SU-DHL-6 (cell line): ENCODE results near the gene SETSIP.

Experiments used
- H2AFZ ChIP-seq: fragments of 200-600 bp; sonication (generic); 2 replicates; pipeline ENCODE4 v1.6.1; 2014; ENCODE audit warnings: low read depth, mild to moderate bottlenecking, moderate library complexity, mixed read lengths, antibody characterized with exemption, low read length; ENCODE audit not compliant: severe bottlenecking
- H3F3A ChIP-seq: fragments of 200-600 bp; shearing (Covaris generic); 2 replicates; pipeline ENCODE4 v1.6.0; 2016; ENCODE audit warnings: antibody characterized with exemption, mild to moderate bottlenecking; ENCODE audit not compliant: insufficient read depth
- H3K27ac ChIP-seq: fragments of 200-600 bp; sonication (generic); 2 replicates; pipeline ENCODE4 v1.5.1; 2016; ENCODE audit warnings: low read depth, mild to moderate bottlenecking, low read length, moderate library complexity, mixed read lengths
- H3K27me3 ChIP-seq: fragments of 200-600 bp; sonication (generic), shearing (Covaris generic); 2 replicates; pipeline ENCODE4 v1.6.0; 2014; ENCODE audit warnings: mild to moderate bottlenecking, low read length
- H3K36me3 ChIP-seq: fragments of 200-600 bp; sonication (generic); 2 replicates; pipeline ENCODE4 v1.6.1; 2014; ENCODE audit warnings: mild to moderate bottlenecking, low read length, mixed read lengths
- H3K4me2 ChIP-seq: fragments of 300-600, 200-600 bp; shearing (Covaris generic), sonication (generic); 2 replicates; pipeline ENCODE4 v1.6.0; 2014; ENCODE audit warnings: low read length, low read depth, mild to moderate bottlenecking; ENCODE audit not compliant: poor library complexity, severe bottlenecking
- H3K4me3 ChIP-seq: fragments of 200-600 bp; sonication (generic); 2 replicates; pipeline ENCODE4 v1.5.1; 2014; ENCODE audit warnings: antibody characterized with exemption, low read length, mild to moderate bottlenecking, mixed read lengths; ENCODE audit not compliant: insufficient read depth, poor library complexity, severe bottlenecking
- H3K79me2 ChIP-seq: fragments of 200-600 bp; sonication (generic); 2 replicates; pipeline ENCODE4 v1.6.1; 2014; ENCODE audit warnings: mild to moderate bottlenecking, low read length, moderate library complexity; ENCODE audit not compliant: insufficient read depth
- H3K9ac ChIP-seq: fragments of 200-600 bp; sonication (generic); 2 replicates; pipeline ENCODE4 v1.7.0; 2014; ENCODE audit warnings: mild to moderate bottlenecking, low read length
- H3K9me2 ChIP-seq: fragments of 200-600 bp; sonication (generic); replicated peaks from 2 replicates; pipeline ENCODE4 v1.6.1; 2014; ENCODE audit warnings: low read length; ENCODE audit not compliant: insufficient read depth
- H3K9me3 ChIP-seq: fragments of 200-600 bp; sonication (generic); 2 replicates; pipeline ENCODE4 v1.6.1; 2014; ENCODE audit warnings: low read length, mixed read lengths; ENCODE audit not compliant: insufficient read depth
- H4K20me1 ChIP-seq: fragments of 200-600 bp; sonication (generic); 2 replicates; pipeline ENCODE4 v1.6.1; 2014; ENCODE audit warnings: low read depth, mild to moderate bottlenecking, antibody characterized with exemption, low read length, moderate library complexity, mixed read lengths
- EZH2phosphoT487 ChIP-seq: fragments of 200-600 bp; sonication (generic), shearing (Covaris generic); conservative IDR thresholded peaks from 2 replicates; pipeline ENCODE4 v1.6.1; 2018; ENCODE audit warnings: mild to moderate bottlenecking, antibody characterized with exemption, low read length, moderate library complexity, mixed read lengths
- TF ChIP-seq, protein P1 (sequence below): fragments of 200-600 bp; sonication (generic); IDR thresholded peaks from one replicate; pipeline ENCODE4 v1.5.1; 2017; ENCODE audit warnings: antibody characterized with exemption, mild to moderate bottlenecking, low read length, moderate library complexity; ENCODE audit not compliant: insufficient read depth, poor library complexity, severe bottlenecking

The SETSIP gene

GRCh38 chr1:92117526-92117925 lies 42.3 kb upstream of the SETSIP start:
- Histone ChIP-seq H3F3A (no peaks in the 10 kb centered on the region), H3K27me3 (no peaks in the 10 kb centered on the region), H4K20me1 (no peaks in the 10 kb centered on the region), H3K4me2 (no peak overlapping the region), H3K4me3 (no peak overlapping the region), H3K9me2 (no peaks in the 10 kb centered on the region), H3K79me2 (no peaks in the 10 kb centered on the region), H3K27ac (no peak overlapping the region), H3K9me3 (no peaks in the 10 kb centered on the region), H2AFZ (no peak overlapping the region), H3K36me3 (no peaks in the 10 kb centered on the region), H3K9ac (no peak overlapping the region)
- no peak for TF ChIP-seq EZH2phosphoT487
- TF ChIP-seq, protein P1, sequence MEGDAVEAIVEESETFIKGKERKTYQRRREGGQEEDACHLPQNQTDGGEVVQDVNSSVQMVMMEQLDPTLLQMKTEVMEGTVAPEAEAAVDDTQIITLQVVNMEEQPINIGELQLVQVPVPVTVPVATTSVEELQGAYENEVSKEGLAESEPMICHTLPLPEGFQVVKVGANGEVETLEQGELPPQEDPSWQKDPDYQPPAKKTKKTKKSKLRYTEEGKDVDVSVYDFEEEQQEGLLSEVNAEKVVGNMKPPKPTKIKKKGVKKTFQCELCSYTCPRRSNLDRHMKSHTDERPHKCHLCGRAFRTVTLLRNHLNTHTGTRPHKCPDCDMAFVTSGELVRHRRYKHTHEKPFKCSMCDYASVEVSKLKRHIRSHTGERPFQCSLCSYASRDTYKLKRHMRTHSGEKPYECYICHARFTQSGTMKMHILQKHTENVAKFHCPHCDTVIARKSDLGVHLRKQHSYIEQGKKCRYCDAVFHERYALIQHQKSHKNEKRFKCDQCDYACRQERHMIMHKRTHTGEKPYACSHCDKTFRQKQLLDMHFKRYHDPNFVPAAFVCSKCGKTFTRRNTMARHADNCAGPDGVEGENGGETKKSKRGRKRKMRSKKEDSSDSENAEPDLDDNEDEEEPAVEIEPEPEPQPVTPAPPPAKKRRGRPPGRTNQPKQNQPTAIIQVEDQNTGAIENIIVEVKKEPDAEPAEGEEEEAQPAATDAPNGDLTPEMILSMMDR, result no peak

DNA sequence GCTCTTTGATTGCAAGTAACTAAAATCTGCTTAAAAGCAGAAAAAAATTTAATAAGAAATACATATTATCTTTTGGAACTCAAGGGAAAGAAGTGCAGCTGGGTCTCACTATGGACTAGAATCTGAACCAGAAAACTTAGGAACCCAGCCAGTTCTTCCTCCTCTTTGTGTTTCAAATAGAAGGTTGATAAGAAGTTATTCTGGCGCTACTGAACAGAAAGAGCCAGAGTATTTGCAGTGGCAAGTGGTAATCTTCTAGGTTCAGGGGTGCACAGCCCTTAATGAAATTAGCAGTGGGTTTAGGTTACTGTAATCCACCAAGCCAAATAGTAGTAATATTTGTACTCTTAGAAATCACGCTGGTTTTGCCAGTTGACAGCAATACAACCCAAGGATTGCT lies 33.4 kb upstream of the SETSIP start:
- Histone ChIP-seq H3K79me2 (no peaks in the 10 kb centered on the region), H4K20me1 (no peaks in the 10 kb centered on the region), H3K36me3 (no peaks in the 10 kb centered on the region), H2AFZ (no peak overlapping the region), H3K4me2 (no peak overlapping the region), H3K4me3 (no peak overlapping the region), H3K27me3 (no peaks in the 10 kb centered on the region), H3K27ac (no peak overlapping the region), H3K9me2 (no peaks in the 10 kb centered on the region), H3K9me3 (no peaks in the 10 kb centered on the region), H3K9ac (no peak overlapping the region), H3F3A (no peaks in the 10 kb centered on the region)
- TF ChIP-seq, protein P1, result no peak
- no peak for TF ChIP-seq EZH2phosphoT487

DNA sequence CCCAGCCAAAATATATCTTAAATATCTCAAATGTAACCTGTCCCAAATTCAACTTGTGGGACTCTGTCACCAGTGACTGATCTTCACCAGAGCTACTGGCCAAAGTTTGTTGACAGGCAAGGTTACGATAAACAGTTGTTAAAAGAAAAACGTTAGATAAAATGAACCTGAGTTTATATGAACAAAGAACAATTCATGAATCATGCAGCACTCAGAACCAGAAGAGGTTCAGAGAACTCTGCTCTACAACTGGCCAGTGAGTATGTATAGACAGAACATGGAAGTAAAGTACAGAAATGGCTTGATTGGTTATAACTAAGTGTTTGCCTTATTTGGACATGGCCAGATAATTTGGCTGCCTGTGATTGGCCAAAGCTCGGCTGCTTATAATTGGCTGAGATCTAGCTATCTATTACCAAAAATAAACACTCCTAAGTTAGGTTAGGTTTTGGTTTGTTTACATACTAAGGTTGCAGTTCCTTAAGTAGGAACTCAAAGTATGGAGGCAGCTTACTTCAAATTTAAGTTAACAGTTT lies 30.4 kb upstream of the SETSIP start:
- H3K4me2 ChIP-seq, result no peak overlapping the region
- no peaks in the 10 kb centered on the region for H3K36me3 ChIP-seq
- no peaks in the 10 kb centered on the region for H4K20me1 ChIP-seq
- TF ChIP-seq, protein P1, result no peak
- no peak for TF ChIP-seq EZH2phosphoT487
- H3K9me3 ChIP-seq, result no peaks in the 10 kb centered on the region
- H3K4me3 ChIP-seq, result no peak overlapping the region
- H3K27me3 ChIP-seq, result no peaks in the 10 kb centered on the region
- no peaks in the 10 kb centered on the region for H3F3A ChIP-seq
- no peak overlapping the region for H3K27ac ChIP-seq
- no peak overlapping the region for H3K9ac ChIP-seq
- no peak overlapping the region for H2AFZ ChIP-seq
- no peaks in the 10 kb centered on the region for H3K79me2 ChIP-seq
- no peaks in the 10 kb centered on the region for H3K9me2 ChIP-seq
